PC-9 (cell line): Measurements from ENCODE around the gene TLCD3A.

Experiments
- CTCF ChIP-seq: fragments of 200-600 bp; sonication (generic); conservative IDR thresholded peaks from 2 replicates; pipeline ENCODE4 v1.6.1; 2017; ENCODE audit warnings: mixed run types, antibody characterized with exemption, mild to moderate bottlenecking, moderate library complexity
- EZH2 ChIP-seq: fragments of 200-600 bp; sonication (generic); IDR thresholded peaks from 2 replicates; pipeline ENCODE4 v1.8.0; 2017; ENCODE audit warnings: antibody characterized with exemption, low read depth

- TF ChIP-seq CTCF = no peak
- TF ChIP-seq EZH2 = no peak
These were observed 19.0 kb downstream of the TLCD3A start for GRCh38 chr17:751269-752001.
